Liver (tissue), 9 donors: ENCODE measurements around the gene LRRC46. TPM values are rescaled to one million over a fixed set of nuclear protein-coding genes. Genes with fewer than 3 reads are reported as not detected.

Experiments used
- DNase-seq: peaks from one replicate; pipeline ENCODE4 v3.0.0-alpha.2; 2017; ENCODE audit warnings: low spot score
- H3K27ac ChIP-seq, 2 donors: one replicate each; pipeline ENCODE4 v1.7.0; 2013; ENCODE audit warnings: inconsistent platforms in 2 of 2, low read length in 2 of 2, control low read depth in 1 of 2, low read depth in 1 of 2, mild to moderate bottlenecking in 1 of 2
- H3K27me3 ChIP-seq, 4 donors: one replicate each; pipeline versions ENCODE4 v1.6.1 to v1.7.0; 2013; ENCODE audit warnings: low read length in 3 of 4, inconsistent platforms in 1 of 4, mild to moderate bottlenecking in 1 of 4, moderate library complexity in 1 of 4; ENCODE audit not compliant: control insufficient read depth in 4 of 4, insufficient read depth in 4 of 4
- H3K36me3 ChIP-seq, 4 donors: one replicate each; pipeline versions ENCODE4 v1.6.1 to v1.7.0; 2013; ENCODE audit warnings: low read length in 3 of 4, mild to moderate bottlenecking in 3 of 4, low read depth in 1 of 4, moderate library complexity in 1 of 4; ENCODE audit not compliant: control insufficient read depth in 4 of 4, insufficient read depth in 3 of 4
- H3K4me1 ChIP-seq, 4 donors: one replicate each; pipeline versions ENCODE4 v1.6.1 to v1.7.0; 2013; ENCODE audit warnings: low read length in 3 of 4, mild to moderate bottlenecking in 3 of 4, moderate library complexity in 1 of 4; ENCODE audit not compliant: control insufficient read depth in 4 of 4, insufficient read depth in 4 of 4
- H3K4me3 ChIP-seq, 3 donors: one replicate each; pipeline versions ENCODE4 v1.6.1 to v1.7.0; 2013; ENCODE audit warnings: low read length in 3 of 3, control low read depth in 1 of 3, low read depth in 1 of 3, mild to moderate bottlenecking in 1 of 3
- H3K9ac ChIP-seq, 2 donors: one replicate each; pipeline ENCODE4 v1.7.0; 2013; ENCODE audit warnings: low read length in 2 of 2, mild to moderate bottlenecking in 2 of 2, moderate library complexity in 2 of 2, control low read depth in 1 of 2, low read depth in 1 of 2
- H3K9me3 ChIP-seq, 4 donors: one replicate each; pipeline versions ENCODE4 v1.6.1 to v1.7.0; 2013; ENCODE audit warnings: low read length in 3 of 4; ENCODE audit not compliant: control insufficient read depth in 4 of 4
- CTCF ChIP-seq: fragments of 150-350 bp; IDR thresholded peaks from 2 replicates; pipeline ENCODE4 v1.5.1; 2017; ENCODE audit warnings: improper control_type of control experiment, low read depth, low read length; ENCODE audit not compliant: missing input control
- EGR1 ChIP-seq, 2 donors: IDR thresholded peaks; 2 replicates each; pipeline ENCODE4 v1.6.1; 2016 to 2018; ENCODE audit warnings: antibody characterized with exemption in 2 of 2, low read depth in 2 of 2
- FOXA1 ChIP-seq: IDR thresholded peaks from 2 replicates; pipeline ENCODE4 v1.6.1; 2016; ENCODE audit warnings: antibody characterized with exemption
- GABPA ChIP-seq, 2 donors: IDR thresholded peaks in 1 of 2; conservative IDR thresholded peaks in 1 of 2; 2 replicates each; pipeline ENCODE4 v1.6.1; 2016; ENCODE audit warnings: antibody characterized with exemption in 2 of 2, mild to moderate bottlenecking in 1 of 2, moderate library complexity in 1 of 2
- HNF4A ChIP-seq, 2 donors: conservative IDR thresholded peaks; 2 replicates each; pipeline ENCODE4 v1.6.1; 2016; ENCODE audit warnings: antibody characterized with exemption in 2 of 2, mild to moderate bottlenecking in 2 of 2
- HNF4G ChIP-seq: IDR thresholded peaks from 2 replicates; pipeline ENCODE4 v1.6.1; 2016; ENCODE audit warnings: antibody characterized with exemption
- JUND ChIP-seq, 2 donors: IDR thresholded peaks; 2 replicates each; pipeline ENCODE4 v1.6.1; 2016; ENCODE audit warnings: antibody characterized with exemption in 2 of 2
- MAX ChIP-seq: IDR thresholded peaks from 2 replicates; pipeline ENCODE4 v1.6.1; 2016; ENCODE audit warnings: antibody characterized with exemption
- NR2F2 ChIP-seq: IDR thresholded peaks from 2 replicates; pipeline ENCODE4 v1.6.1; 2016; ENCODE audit warnings: antibody characterized with exemption
- RAD21 ChIP-seq, 2 donors: IDR thresholded peaks; 2 replicates each; pipeline ENCODE4 v1.6.1; 2016; ENCODE audit warnings: antibody characterized with exemption in 2 of 2, mild to moderate bottlenecking in 2 of 2
- REST ChIP-seq: IDR thresholded peaks from 2 replicates; pipeline ENCODE4 v1.6.1; 2016; ENCODE audit warnings: antibody characterized with exemption, mild to moderate bottlenecking
- RXRA ChIP-seq, 2 donors: IDR thresholded peaks; 2 replicates each; pipeline ENCODE4 v1.6.1; 2017 to 2018; ENCODE audit warnings: antibody characterized with exemption in 2 of 2, mild to moderate bottlenecking in 1 of 2
- SP1 ChIP-seq: IDR thresholded peaks from 2 replicates; pipeline ENCODE4 v1.6.1; 2018; ENCODE audit warnings: antibody characterized with exemption, mild to moderate bottlenecking
- TAF1 ChIP-seq: conservative IDR thresholded peaks from 2 replicates; pipeline ENCODE4 v1.6.1; 2016; ENCODE audit warnings: antibody characterized with exemption, mild to moderate bottlenecking
- YY1 ChIP-seq: IDR thresholded peaks from 2 replicates; pipeline ENCODE4 v1.6.1; 2016; ENCODE audit warnings: antibody characterized with exemption, mild to moderate bottlenecking
- ZBTB33 ChIP-seq: IDR thresholded peaks from 2 replicates; pipeline ENCODE4 v1.6.1; 2016; ENCODE audit warnings: antibody characterized with exemption
- WGBS: extraction: QIAGEN DNeasy Blood & Tissue Kit; methylation state at CpG from one replicate; pipeline ENCODE4 v1.1.7; 2013; 5-methylcytosine and 5-hydroxymethylcytosine counted together
- polyA plus RNA-seq, 2 donors: library from polyadenylated mRNA; stranded (reverse) in 1 of 2; unstranded in 1 of 2; fragments of 200-250 nt in 1 of 2; fragments of >200 nt in 1 of 2; fragmentation: Nextera tagmentation in 1 of 2; extraction: Ambion mirVana in 1 of 2; gene quantifications; one replicate each; pipeline versions ENCODE4 v1.2.1 to v1.2.3, GENCODE V29; 2013 to 2015
- total RNA-seq, 2 donors: library from RNA; depleted of rRNA; stranded (reverse); fragments of >200 nt; gene quantifications; one replicate each; pipeline ENCODE4 v1.2.3, GENCODE V29; 2014
- donor health status: healthy.
- donor health status: healthy.
- donor health status: healthy.
- donor health status: healthy.
- donor health status: healthy.

Gene LRRC46
- total and polyA plus RNA-seq, 4 donors: under 0.01 to 0.43 (median 0.32) TPM

GRCh38 chr17:47867813-47868533, 36.5 kb downstream of the LRRC46 start:
- peaks cover 0 to 7% (median 0%) of the 10 kb centered on the region in 4 donors for H3K27me3 ChIP-seq
- H3K9me3 ChIP-seq: no peaks in the 10 kb centered on the region
- no peaks in the 10 kb centered on the region for H3K4me1 ChIP-seq
- WGBS: 90% methylated on average over 11 of the region's 11 CpGs
- no peak for DNase-seq
- TF ChIP-seq CTCF: no peak
- no peak for TF ChIP-seq YY1
- no peak for TF ChIP-seq FOXA1
- no peak for TF ChIP-seq MAX
- no peak for TF ChIP-seq NR2F2
- TF ChIP-seq RXRA (IDR thresholded peaks at IDR 0.05): no peak
- TF ChIP-seq REST: no peak
- no peak for TF ChIP-seq RAD21 (IDR thresholded peaks at IDR 0.05)
- no peak for TF ChIP-seq SP1
- TF ChIP-seq EGR1 (IDR thresholded peaks at IDR 0.05; ENCODE audit: low read depth in 2 of 2): no peak
- TF ChIP-seq TAF1: no peak
- no peak for TF ChIP-seq ZBTB33
- no peak for TF ChIP-seq HNF4G
- H3K9ac ChIP-seq: no peak overlapping the region
- H3K27ac ChIP-seq: no peak overlapping the region
- no peaks in the 10 kb centered on the region for H3K36me3 ChIP-seq
- H3K4me3 ChIP-seq: no peak overlapping the region

- peaks cover 0 to 7% (median 0%) of the 10 kb centered on the region in 4 donors for H3K27me3 ChIP-seq
- whole genome bisulfite sequencing: 44% methylated on average over 2 of the region's 2 CpGs
- no peak for TF ChIP-seq GABPA (IDR thresholded peaks at IDR 0.05 in 1 of 2, conservative IDR thresholded peaks at IDR 0.05 in 1 of 2)
- TF ChIP-seq RXRA (IDR thresholded peaks at IDR 0.05): no peak
- TF ChIP-seq CTCF: no peak
- no peak for TF ChIP-seq HNF4G
- no peak for TF ChIP-seq JUND (IDR thresholded peaks at IDR 0.05)
- no peak for TF ChIP-seq FOXA1
- no peak for TF ChIP-seq REST
- no peak for TF ChIP-seq NR2F2
- no peak for TF ChIP-seq MAX
- TF ChIP-seq HNF4A (conservative IDR thresholded peaks at IDR 0.05): no peak
- no peak for TF ChIP-seq YY1
- TF ChIP-seq SP1: no peak
Observed at GRCh38 chr17:47869114-47869513, 37.6 kb downstream of the LRRC46 start.

More at GRCh38 chr17:47869114-47869513, 37.6 kb downstream of the LRRC46 start:
- Histone ChIP-seq H3K4me3 (no peak overlapping the region), H3K9ac (no peak overlapping the region), H3K9me3 (no peaks in the 10 kb centered on the region), H3K4me1 (no peaks in the 10 kb centered on the region), H3K36me3 (no peaks in the 10 kb centered on the region), H3K27ac (no peak overlapping the region)
- DNase-seq: no peak
